Astrocyte of the spinal cord (primary cell): Measurements from ENCODE around the gene CACNA1D.
"Not testable (repeated sequence)": the region's sequence is repeated elsewhere in the genome, so short reads cannot be mapped to it uniquely, and the experiment has no call there.

ENCODE experiments used
- DNase-seq: peaks from one replicate; pipeline ENCODE4 v3.0.0; 2011; ENCODE audit warnings: low read depth, low spot score
- H3K4me3 ChIP-seq: 2 replicates; pipeline ENCODE4 v1.5.1; 2011; ENCODE audit warnings: low read depth, mild to moderate bottlenecking, low read length, moderate library complexity
- in situ Hi-C: cut with HindIII; loops from 2 replicates; pipeline ENCODE4 v1.10.0; 2017; ENCODE audit warnings: low sequenced_read_pairs
- TF ChIP-seq, protein P1 (sequence below): IDR thresholded peaks from 2 replicates; pipeline ENCODE4 v1.5.1; 2012; ENCODE audit warnings: low read depth, mild to moderate bottlenecking, low read length, inconsistent platforms

The CACNA1D gene

GRCh38 chr3:53555068-53555588 is 60.7 kb downstream of the CACNA1D start:
- TF ChIP-seq, protein P1, sequence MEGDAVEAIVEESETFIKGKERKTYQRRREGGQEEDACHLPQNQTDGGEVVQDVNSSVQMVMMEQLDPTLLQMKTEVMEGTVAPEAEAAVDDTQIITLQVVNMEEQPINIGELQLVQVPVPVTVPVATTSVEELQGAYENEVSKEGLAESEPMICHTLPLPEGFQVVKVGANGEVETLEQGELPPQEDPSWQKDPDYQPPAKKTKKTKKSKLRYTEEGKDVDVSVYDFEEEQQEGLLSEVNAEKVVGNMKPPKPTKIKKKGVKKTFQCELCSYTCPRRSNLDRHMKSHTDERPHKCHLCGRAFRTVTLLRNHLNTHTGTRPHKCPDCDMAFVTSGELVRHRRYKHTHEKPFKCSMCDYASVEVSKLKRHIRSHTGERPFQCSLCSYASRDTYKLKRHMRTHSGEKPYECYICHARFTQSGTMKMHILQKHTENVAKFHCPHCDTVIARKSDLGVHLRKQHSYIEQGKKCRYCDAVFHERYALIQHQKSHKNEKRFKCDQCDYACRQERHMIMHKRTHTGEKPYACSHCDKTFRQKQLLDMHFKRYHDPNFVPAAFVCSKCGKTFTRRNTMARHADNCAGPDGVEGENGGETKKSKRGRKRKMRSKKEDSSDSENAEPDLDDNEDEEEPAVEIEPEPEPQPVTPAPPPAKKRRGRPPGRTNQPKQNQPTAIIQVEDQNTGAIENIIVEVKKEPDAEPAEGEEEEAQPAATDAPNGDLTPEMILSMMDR = no peak
- DNase-seq = no peak
- in situ Hi-C loops = no loop called here
- H3K4me3 ChIP-seq = no peak overlapping the region

- in situ Hi-C loops = no loop called here
- no peak for DNase-seq
- H3K4me3 ChIP-seq = no peak overlapping the region
- TF ChIP-seq, protein P1 = no peak
Observed at GRCh38 chr3:53566461-53567145, 72.2 kb downstream of the CACNA1D start.

- no peak for DNase-seq
- no peak overlapping the region for H3K4me3 ChIP-seq
- in situ Hi-C loops = no loop called here
- TF ChIP-seq, protein P1 = no peak
Observed at GRCh38 chr3:53570081-53570480, 75.7 kb downstream of the CACNA1D start.

- DNase-seq = no peak
- in situ Hi-C loops = no loop called here
- TF ChIP-seq, protein P1 = no peak
- H3K4me3 ChIP-seq = no peak overlapping the region
Observed at GRCh38 chr3:53570709-53571108, 76.3 kb downstream of the CACNA1D start.

DNA sequence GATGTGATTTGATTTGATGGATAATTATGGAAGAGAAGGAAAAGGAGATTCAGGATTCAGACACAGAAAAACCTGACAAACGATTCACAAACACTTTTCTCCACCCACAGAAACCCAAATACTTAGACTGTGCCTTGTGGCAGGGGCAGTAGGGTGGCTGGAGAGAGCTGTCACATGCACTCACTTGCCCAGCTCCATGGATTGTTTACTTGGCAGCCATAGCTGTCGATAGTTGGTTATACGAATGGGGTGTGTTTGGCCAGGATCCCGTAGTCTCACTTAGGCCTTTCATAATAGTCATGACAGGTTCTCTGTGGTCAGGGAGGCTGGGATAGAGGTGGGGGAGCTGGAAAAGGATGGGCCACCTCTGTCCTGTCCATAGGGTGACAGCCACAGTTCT is 76.9 kb downstream of the CACNA1D start:
- H3K4me3 ChIP-seq = no peak overlapping the region
- TF ChIP-seq, protein P1 = no peak
- in situ Hi-C loops = no loop called here

DNA sequence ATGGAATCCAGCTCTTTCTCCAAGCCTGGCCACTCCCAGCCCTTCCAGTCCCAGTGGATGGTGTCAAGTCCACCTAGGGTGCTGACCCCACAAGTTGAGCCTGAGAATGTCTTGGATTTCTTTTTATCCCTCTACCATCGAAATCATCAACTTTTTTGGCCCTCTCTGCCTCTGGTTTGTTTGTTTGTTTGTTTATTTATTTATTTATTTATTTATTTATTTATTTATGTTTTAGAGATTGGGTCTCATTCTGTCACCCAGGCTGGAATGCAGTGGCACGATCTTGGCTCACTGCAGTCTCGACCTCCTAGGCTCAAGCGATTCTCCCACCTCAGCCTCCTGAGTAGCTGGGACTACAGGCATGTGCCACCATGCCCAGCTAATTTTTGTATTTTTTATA is 77.8 kb downstream of the CACNA1D start:
- DNase-seq, H3K4me3 ChIP-seq, in situ Hi-C loops: not testable (repeated sequence)

More for the DNA sequence above, 76.9 kb downstream of the CACNA1D start:
- DNase-seq = no peak

- in situ Hi-C loops = no loop called here
- TF ChIP-seq, protein P1 = no peak
- no peak overlapping the region for H3K4me3 ChIP-seq
- DNase-seq = no peak
Observed at GRCh38 chr3:53577506-53577905, 83.1 kb downstream of the CACNA1D start.
